Esophagus squamous epithelium (tissue), 5 donors: ENCODE data around the gene GSG1L. TPM values are rescaled to one million over a fixed set of nuclear protein-coding genes. Genes with fewer than 3 reads are reported as not detected.

Experiments used
- DNase-seq: peaks from one replicate; lab custom pipeline; 2025; lab: John Stamatoyannopoulos, UW
- H3K27ac ChIP-seq, 4 donors: fragments of 200-600 bp; sonication (generic); one replicate each; pipeline ENCODE4 v1.5.1; 2016 to 2019; ENCODE audit warnings: mild to moderate bottlenecking in 1 of 4
- H3K27me3 ChIP-seq, 4 donors: fragments of 200-600 bp; sonication (generic); 1 replicate in 3 of 4; 2 replicates in 1 of 4; pipeline versions ENCODE4 v1.5.1 to v1.6.0; 2017 to 2021; ENCODE audit warnings: antibody characterized with exemption in 1 of 4
- H3K36me3 ChIP-seq, 3 donors: fragments of 200-600 bp; sonication (generic); one replicate each; pipeline ENCODE4 v1.5.1; 2016 to 2019
- H3K4me1 ChIP-seq, 3 donors: fragments of 200-600 bp; sonication (generic); one replicate each; pipeline ENCODE4 v1.5.1; 2017 to 2019
- H3K4me3 ChIP-seq, 4 donors: fragments of 200-600 bp; sonication (generic); 1 replicate in 3 of 4; 2 replicates in 1 of 4; pipeline ENCODE4 v1.5.1; 2016 to 2019; ENCODE audit warnings: mild to moderate bottlenecking in 2 of 4, moderate library complexity in 1 of 4
- H3K9me3 ChIP-seq, 3 donors: fragments of 200-600 bp; sonication (generic); one replicate each; pipeline ENCODE4 v1.5.1; 2016 to 2019
- POLR2A ChIP-seq, 4 donors: fragments of 450-650 bp; IDR thresholded peaks; one replicate each; pipeline ENCODE4 v1.6.1; 2017; ENCODE audit warnings: antibody characterized with exemption in 4 of 4, mild to moderate bottlenecking in 4 of 4, moderate library complexity in 3 of 4
- WGBS, 2 donors: methylation state at CpG; one replicate each; pipeline ENCODE4 v1.1.5; 2018; 5-methylcytosine and 5-hydroxymethylcytosine counted together
- intact Hi-C: fragments of 100-400 bp; cut with DNase I; formaldehyde crosslinking; loops from one replicate; pipeline ENCODE4 v1.15.0; 2022
- total RNA-seq, 4 donors: library from RNA; depleted of rRNA; stranded (reverse); fragments of >200 nt; gene quantifications; one replicate each; pipeline ENCODE4 v1.1.0, GENCODE V29; 2016
- TF ChIP-seq, protein P1 (sequence below), 6 experiments: fragments of 450-650 bp in 4 of 6; fragments of 200-600 bp in 2 of 6; sonication (generic) in 2 of 6; IDR thresholded peaks; one replicate each; pipeline ENCODE4 v1.5.1; 2016 to 2019; ENCODE audit warnings: antibody characterized with exemption in 6 of 6, mild to moderate bottlenecking in 4 of 6, moderate library complexity in 4 of 6
- donor health status: DM: yes; HTN: yes; CAD: no.

GSG1L gene
- total RNA-seq, 4 donors from 2014 or later = under 0.01 to 0.21 TPM; not detected in 2

DNA sequence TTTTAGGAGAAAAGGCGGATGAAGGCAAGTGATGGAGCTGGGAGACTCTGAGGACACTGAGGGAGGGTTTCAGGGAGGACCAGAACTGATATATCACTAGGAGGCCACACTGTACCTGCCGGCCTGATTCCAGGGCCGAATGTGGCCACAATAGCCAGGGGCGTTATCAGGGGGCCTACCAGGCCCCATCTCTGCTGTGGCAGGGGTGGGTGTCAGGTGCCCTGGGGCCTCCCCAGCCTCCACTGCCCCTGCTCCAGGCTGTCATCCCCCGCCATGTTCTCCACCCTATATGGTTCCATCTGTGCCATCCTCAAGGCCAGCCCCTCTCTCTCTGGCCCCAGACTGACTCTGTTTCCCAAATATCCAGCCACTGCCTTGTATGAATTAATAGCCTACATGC, 246.5 kb downstream of the GSG1L start:
- 92 to 93% methylated on average over 4 to 5 of the region's 5 CpGs for WGBS, 2 donors
- no peak for DNase-seq

DNA sequence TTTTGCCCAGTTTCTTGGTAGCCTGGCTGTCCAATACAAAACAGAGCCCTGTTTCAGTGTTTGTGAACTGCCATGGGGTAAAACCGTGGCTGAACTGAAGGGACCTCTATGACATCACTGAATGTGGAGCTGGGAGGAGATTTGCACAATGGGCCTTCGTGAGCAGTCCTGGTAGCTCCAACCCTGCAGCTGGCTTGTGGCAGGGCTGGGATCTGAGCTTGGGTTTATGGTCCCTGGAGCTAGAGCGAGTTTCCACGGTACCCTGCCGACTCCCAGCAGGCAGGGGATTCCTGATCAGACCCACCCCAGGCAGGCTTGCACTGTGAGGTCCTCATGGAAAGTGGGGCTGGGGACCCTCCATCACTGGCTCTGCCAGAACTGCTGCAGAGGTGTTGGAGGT, 247.0 kb downstream of the GSG1L start:
- no peaks in the 10 kb centered on the region for H3K36me3 ChIP-seq
- no peaks in the 10 kb centered on the region for H3K4me1 ChIP-seq
- no peaks in the 10 kb centered on the region for H3K9me3 ChIP-seq
- peaks cover 0 to 35% (median 0%) of the 10 kb centered on the region in 4 donors for H3K27me3 ChIP-seq
- no peak overlapping the region for H3K4me3 ChIP-seq
- TF ChIP-seq, protein P1, sequence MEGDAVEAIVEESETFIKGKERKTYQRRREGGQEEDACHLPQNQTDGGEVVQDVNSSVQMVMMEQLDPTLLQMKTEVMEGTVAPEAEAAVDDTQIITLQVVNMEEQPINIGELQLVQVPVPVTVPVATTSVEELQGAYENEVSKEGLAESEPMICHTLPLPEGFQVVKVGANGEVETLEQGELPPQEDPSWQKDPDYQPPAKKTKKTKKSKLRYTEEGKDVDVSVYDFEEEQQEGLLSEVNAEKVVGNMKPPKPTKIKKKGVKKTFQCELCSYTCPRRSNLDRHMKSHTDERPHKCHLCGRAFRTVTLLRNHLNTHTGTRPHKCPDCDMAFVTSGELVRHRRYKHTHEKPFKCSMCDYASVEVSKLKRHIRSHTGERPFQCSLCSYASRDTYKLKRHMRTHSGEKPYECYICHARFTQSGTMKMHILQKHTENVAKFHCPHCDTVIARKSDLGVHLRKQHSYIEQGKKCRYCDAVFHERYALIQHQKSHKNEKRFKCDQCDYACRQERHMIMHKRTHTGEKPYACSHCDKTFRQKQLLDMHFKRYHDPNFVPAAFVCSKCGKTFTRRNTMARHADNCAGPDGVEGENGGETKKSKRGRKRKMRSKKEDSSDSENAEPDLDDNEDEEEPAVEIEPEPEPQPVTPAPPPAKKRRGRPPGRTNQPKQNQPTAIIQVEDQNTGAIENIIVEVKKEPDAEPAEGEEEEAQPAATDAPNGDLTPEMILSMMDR (IDR thresholded peaks at IDR 0.05) = no peak
- no peak for TF ChIP-seq POLR2A (IDR thresholded peaks at IDR 0.05)
- WGBS, 2 donors = 71 to 81% methylated on average over 3 to 4 of the region's 5 CpGs
- no peak overlapping the region for H3K27ac ChIP-seq
- DNase-seq = no peak
- intact Hi-C loops = no loop called here

More for the DNA sequence above, 246.5 kb downstream of the GSG1L start:
- Histone ChIP-seq H3K4me3 (no peak overlapping the region), H3K36me3 (no peaks in the 10 kb centered on the region), H3K27me3 (peaks cover 0 to 35% (median 0%) of the 10 kb centered on the region in 4 donors), H3K27ac (no peak overlapping the region), H3K4me1 (no peaks in the 10 kb centered on the region), H3K9me3 (no peaks in the 10 kb centered on the region)
- TF ChIP-seq POLR2A (IDR thresholded peaks at IDR 0.05) = no peak
- TF ChIP-seq, protein P1 (IDR thresholded peaks at IDR 0.05) = no peak
- intact Hi-C loops = no loop called here

DNA sequence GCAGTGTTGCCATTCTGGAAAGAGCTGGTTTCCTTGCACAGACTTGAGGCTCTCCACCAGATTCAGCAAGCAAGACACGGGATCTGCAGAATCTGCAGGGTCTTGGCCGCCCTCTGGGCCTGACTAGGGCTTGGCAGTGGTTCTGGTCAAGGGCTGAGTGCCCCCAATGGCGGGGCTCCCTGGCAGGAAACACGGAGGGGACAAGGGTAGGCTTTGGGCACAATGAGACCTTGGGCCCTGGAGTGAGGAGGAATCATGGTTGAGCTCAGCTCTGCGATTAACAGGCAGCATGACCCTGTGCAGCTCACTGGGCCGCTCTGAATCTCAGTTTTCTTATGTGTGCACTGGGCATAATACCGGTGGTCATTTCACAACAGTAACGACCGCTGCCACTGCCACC, 249.9 kb downstream of the GSG1L start:
- H3K4me3 ChIP-seq = no peak overlapping the region
- no peaks in the 10 kb centered on the region for H3K36me3 ChIP-seq
- H3K9me3 ChIP-seq = no peaks in the 10 kb centered on the region
- intact Hi-C loops = no loop called here
- peaks cover 0 to 28% (median 0%) of the 10 kb centered on the region in 4 donors for H3K27me3 ChIP-seq
- no peak for DNase-seq
- TF ChIP-seq POLR2A (IDR thresholded peaks at IDR 0.05) = no peak
- TF ChIP-seq, protein P1 (IDR thresholded peaks at IDR 0.05) = no peak
- no peaks in the 10 kb centered on the region for H3K4me1 ChIP-seq
- no peak overlapping the region for H3K27ac ChIP-seq
- 83 to 86% methylated on average over 4 to 7 of the region's 9 CpGs for WGBS, 2 donors

DNA sequence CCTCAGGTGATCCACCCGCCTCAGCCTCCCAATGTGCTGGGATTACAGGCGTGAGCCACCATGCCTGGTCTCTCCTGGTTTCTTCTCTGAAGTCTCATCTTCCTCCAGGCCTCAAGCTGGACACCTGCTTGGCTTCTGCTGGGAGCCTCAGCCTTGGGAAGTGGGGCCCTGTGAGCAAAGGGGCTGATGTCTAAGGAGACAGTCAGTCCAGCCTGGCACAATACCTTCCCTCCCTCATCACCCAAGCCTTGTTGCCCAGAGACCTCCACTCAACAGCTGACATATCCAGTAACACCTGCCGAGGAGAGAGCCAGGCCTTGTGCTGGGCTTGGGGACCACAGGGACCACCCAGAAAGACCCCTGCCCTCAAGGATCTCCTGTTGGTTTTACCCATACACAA, 251.6 kb downstream of the GSG1L start:
- DNase-seq = no peak
- Histone ChIP-seq H3K4me3 (no peak overlapping the region), H3K36me3 (no peaks in the 10 kb centered on the region), H3K27ac (no peak overlapping the region), H3K27me3 (peaks cover 0 to 20% (median 0%) of the 10 kb centered on the region in 4 donors), H3K9me3 (no peaks in the 10 kb centered on the region), H3K4me1 (no peaks in the 10 kb centered on the region)
- 86 to 93% methylated on average over 2 to 3 of the region's 3 CpGs for WGBS, 2 donors
- intact Hi-C loops = no loop called here
- TF ChIP-seq, protein P1 (IDR thresholded peaks at IDR 0.05) = no peak
- no peak for TF ChIP-seq POLR2A (IDR thresholded peaks at IDR 0.05)

DNA sequence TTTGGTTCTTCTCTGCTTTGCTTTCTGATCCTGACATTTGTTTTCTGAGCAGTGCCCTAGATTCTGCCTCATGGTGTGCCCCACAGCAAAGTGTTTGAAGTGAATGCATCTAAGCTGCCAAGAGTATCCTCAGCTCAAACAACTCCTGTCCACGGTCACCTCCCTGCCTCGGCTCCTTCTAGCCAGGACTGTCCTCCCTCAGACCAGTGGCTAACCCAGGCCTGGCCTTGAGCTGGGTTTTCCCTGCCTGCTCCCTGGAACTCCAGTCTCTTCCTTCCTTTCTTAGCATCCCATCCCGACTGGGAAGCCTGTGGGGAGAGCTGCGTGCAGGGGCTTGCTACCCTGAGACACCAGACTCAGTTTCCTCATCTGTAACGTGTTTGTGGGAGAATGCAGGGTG, 256.5 kb downstream of the GSG1L start:
- H3K27me3 ChIP-seq = peaks cover 0 to 30% (median 0%) of the 10 kb centered on the region in 4 donors
- intact Hi-C loops = no loop called here
- DNase-seq = no peak
- no peak for TF ChIP-seq POLR2A (IDR thresholded peaks at IDR 0.05)
- TF ChIP-seq, protein P1 (IDR thresholded peaks at IDR 0.05) = no peak
- H3K9me3 ChIP-seq = no peaks in the 10 kb centered on the region
- no peaks in the 10 kb centered on the region for H3K4me1 ChIP-seq
- H3K36me3 ChIP-seq = no peaks in the 10 kb centered on the region
- no peak overlapping the region for H3K4me3 ChIP-seq
- 53 to 75% methylated on average over 2 to 5 of the region's 5 CpGs for WGBS, 2 donors
- no peak overlapping the region for H3K27ac ChIP-seq
